Measurements from ENCODE around the gene ANAPC1.
"Not testable (repeated sequence)": the region's sequence is repeated elsewhere in the genome, so short reads cannot be mapped to it uniquely, and the experiment has no call there.

- TF ChIP-seq CTCF (conservative IDR thresholded peaks at IDR 0.05; ENCODE audit: low read length); EZH2phosphoT487 (IDR thresholded peaks at IDR 0.05; ENCODE audit: borderline replicate concordance): not testable (repeated sequence)
Measured at GRCh38 chr2:111719610-111720009, 164.4 kb downstream of the ANAPC1 start.
